Muscle of arm (tissue), 12 donors: Measurements from ENCODE around the gene PRKCA. TPM values are rescaled to one million over a fixed set of nuclear protein-coding genes. Genes with fewer than 3 reads are reported as not detected.
A peak's percentile ranks its signal among the peaks of the same experiment; 100 is the strongest.
"Not testable (repeated sequence)": the region's sequence is repeated elsewhere in the genome, so short reads cannot be mapped to it uniquely, and the experiment has no call there.

Experiments used
- DNase-seq: peaks from one replicate; pipeline ENCODE4 v3.0.0-alpha.2; 2013
- polyA plus RNA-seq, 12 donors: library from polyadenylated mRNA; unstranded; fragments of 120-200 nt; gene quantifications; one replicate each; pipeline ENCODE4 v1.2.1, GENCODE V29; 2013; ENCODE audit not compliant: insufficient read length in 12 of 12

The PRKCA gene
- polyA plus RNA-seq, 12 donors: 2.5 to 9.1 (median 3.4) TPM; not detected in 1

DNA sequence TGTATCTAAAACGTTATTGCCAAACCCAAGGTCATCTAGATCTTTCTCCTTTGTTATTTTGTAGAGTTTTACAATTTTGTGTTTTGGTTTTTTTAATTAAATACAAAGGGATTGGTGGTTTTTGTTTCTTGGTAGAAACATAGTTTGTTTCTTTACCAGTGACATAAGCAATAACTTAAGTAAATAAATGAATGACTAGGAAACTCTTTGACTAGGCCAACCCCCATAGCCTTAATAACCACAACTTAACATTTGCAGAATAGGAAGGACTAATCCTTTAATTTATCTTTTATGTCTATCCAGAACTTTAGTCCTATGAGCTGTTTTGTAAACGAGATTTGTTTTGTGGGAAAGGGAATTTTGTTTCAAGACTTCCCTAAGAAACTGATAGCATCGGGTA lies 162.5 kb downstream of the PRKCA start:
- no peak for DNase-seq

DNA sequence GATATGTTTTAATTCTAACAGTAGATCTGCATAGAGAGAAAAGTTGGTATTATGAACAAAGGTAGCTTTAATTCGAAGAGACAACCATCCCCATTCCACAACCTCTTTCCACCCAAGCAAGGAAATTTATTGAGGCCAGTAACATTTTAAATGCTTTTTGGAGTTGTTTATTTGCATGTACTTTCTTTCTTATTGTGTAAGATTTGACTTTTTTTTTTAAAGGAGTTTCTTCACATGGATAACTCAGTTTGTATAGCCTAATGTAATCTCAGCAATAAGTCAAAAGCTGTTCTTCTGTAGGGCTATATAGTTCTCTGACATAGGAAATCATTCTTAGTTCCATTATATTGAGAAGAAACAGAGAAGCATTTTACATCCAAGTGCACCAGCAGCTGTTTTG lies 163.3 kb downstream of the PRKCA start:
- no peak for DNase-seq

DNA sequence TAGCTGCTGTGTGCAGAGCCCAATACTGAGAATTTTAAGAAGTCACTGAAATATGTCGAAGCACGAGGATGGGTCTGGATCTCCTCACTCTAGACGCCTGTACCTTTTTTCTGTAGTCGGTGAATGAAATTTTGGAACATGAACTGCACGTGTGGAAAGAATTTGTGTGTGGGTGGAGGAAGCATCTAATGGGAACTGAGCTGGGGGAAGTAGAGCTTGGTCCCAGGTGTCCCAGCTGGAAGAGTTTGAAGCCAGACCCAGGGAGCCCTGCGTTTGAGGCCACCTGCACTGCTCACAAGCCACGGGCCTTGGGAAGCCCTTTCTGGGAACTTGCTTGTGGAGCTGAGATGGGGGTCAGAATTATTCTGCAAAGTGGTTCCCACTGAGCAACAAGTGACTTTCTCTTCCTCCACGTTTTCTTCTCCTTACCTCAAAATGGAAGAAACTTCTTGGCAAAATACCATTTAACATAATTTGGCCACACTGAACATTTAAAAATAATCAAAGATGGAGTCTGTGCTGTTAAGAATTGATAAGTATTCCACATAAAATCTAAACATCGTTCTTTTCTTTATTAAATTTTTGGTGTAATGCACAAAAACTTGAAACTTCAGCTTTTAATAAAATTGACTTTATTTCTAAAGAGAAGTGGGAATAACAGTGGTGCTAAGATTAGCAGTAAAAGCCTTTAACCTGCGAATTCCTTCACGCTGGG lies 163.8 kb downstream of the PRKCA start:
- peak; percentile 41 for DNase-seq

DNA sequence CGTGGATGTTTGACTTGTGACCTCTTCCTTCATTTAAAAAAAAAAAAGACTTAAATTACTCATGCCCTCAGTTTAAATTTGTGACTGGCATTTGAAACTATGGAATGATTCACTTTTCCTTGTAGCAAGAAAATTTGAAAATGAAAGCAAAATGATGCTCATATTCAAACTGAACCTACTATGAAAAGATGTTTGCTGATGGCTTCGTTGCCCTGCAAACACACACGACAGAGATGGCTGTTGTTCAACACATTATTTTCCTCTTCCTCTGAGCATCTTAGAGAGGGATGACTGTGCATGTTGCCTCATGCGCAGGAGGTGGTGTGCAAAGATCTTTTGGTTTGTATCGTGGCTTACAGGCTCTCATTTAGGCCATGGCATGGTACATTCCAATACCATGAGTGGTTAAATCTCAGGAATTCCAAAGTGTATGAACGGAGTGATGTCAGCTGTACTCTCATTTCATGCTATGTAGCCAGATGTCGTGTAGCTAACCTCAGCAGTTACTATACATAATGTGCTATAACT lies 164.5 kb downstream of the PRKCA start:
- peak; percentile 46 for DNase-seq

DNA sequence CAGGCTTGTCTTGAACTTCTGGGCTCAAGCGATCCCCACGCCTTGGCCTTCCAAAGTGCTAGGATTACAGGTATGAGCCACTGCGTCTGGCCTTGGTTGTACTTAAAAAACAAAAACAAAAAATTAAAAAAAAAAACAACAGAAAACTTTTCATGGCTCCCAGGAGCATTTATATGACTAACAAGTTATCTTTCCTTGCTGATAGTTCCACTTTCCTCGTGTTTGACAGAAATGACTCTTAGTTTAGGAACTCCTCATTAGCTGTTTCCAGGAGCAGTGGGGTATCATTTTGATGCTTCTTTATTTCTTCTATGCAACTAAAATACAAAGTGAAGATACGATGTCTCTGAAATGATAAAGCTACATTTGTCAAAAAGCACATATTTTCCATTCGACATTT lies 165.4 kb downstream of the PRKCA start:
- DNase-seq: no peak

DNA sequence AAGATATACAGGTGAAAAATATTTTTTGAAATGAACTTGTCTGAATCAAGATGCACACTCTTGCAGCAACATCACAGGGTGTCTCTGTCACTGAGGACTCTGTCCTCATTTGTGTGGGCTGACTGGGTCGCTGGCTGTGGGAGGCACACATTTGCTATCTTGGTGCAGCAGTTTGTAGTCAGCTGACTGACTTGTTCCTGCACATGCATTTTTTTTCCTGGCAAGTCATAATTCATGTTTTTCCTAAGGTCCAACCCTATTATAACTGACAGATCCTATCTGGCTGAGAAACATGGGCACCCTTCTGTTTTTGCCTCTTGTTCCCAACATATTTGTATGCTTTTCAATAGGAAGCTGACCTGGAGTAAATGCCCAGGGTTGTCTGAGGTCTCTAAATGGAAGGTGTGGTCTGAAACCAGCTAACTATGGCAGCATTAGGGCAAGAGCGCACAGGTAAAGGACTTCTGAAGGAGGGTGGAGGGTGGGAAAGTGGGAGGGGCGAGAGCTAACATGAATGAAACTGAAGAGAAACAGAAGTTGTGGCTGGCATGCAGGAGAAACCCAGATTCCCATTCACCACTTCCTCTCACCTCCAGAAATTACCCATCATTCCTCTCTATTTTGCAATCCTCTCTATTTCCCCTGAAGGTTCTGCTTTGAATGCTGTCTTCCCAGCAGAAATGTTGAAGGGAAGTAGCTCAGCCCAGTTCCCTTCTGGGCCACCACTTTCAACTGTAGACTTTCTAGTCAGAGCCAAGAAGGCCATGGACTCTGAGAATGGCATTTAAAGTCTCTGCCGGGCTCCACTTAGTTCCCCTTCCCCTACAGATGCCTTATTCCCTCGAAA lies 166.1 kb downstream of the PRKCA start:
- DNase-seq: no peak

DNA sequence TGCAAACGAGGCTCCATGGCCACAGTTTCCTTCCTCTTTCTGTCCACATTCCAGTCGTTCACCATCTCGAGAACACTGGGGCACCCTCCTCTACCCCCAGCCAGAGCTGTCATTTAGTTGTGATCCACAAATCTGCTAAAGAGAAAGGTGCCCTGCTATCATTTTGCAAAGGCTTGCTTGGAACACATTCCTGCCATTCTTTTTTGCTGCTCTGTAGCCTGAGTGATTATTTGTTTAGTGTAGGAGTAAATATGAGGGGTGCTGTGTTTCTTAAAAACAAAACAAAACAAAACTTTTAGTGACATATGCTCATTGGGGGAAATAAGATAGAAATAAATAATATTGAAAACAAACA lies 166.7 kb downstream of the PRKCA start:
- no peak for DNase-seq

DNA sequence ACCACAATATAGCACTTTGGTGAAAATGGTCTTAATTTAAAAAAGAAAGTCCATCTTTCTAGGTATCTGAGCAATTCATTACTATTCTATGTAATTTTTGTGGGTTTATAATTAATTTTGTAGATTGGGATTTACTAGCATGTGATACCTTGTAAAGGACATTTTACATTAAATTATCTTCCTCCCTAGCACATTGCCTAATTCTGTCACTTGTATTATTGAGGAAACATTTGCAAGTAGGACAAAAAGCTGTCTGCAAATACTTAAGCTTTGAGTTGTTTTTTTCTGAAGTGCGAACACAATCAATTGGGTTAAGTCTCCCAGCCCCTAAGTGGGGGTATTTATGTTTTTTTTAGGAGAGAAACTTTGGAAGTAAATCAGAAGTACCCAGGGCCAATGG lies 167.0 kb downstream of the PRKCA start:
- DNase-seq: no peak

DNA sequence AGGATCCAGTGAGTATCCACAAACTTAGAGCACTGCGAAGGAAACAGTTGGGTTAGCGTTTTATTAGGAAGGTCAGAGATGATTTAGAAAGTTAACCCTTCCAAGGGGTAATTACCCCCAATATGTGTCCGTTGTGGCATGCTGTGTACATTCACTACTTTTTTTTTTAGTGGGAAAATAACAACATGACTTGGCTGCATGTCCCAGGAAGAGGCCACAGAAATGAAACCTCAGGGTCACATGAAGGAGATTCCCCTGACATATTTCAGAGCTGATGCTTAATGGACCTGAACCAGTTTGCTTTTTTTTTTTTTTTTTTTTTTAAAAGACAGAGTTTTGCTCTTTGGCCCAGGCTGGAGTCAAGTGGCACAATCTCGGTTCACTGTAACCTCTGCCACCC lies 167.5 kb downstream of the PRKCA start:
- no peak for DNase-seq

DNA sequence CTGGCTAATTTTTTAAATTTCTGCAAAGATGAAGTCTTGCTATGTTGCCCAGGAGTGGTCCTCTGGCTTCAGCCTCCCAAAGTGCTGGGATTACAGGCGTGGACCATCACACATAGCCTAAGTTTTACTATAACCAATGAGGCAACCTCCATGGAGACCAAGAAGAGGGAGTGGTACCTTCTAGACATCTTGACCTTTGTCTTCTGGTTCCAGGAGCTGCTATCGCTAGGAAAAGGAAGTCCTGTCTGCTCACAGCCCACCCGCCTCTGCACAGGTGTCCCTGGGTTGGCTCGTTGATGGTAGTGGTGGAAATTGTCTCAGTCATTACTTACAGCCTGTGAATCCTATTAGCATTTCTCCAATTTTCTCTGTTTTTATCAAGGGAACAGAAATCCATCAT lies 169.7 kb downstream of the PRKCA start:
- DNase-seq: no peak

DNA sequence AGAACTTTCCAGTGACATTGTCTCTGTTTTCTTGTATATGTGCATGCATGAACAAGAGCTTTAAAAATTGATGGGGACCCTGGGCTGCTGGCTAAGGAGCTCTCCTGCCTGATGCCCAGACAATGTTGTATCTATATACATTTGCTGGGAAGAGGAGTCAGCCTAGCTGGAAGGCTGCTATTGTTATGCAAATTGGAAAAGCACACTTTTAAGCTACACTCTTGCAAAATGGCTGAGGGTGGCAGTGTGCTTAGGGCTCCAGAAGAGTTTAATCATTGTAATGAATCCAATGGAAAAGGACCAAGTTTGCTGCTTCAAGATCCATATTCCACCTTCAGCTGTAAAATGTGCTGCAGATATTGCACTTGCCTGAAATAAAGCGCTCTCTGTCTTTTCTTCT lies 171.8 kb downstream of the PRKCA start:
- no peak for DNase-seq

DNA sequence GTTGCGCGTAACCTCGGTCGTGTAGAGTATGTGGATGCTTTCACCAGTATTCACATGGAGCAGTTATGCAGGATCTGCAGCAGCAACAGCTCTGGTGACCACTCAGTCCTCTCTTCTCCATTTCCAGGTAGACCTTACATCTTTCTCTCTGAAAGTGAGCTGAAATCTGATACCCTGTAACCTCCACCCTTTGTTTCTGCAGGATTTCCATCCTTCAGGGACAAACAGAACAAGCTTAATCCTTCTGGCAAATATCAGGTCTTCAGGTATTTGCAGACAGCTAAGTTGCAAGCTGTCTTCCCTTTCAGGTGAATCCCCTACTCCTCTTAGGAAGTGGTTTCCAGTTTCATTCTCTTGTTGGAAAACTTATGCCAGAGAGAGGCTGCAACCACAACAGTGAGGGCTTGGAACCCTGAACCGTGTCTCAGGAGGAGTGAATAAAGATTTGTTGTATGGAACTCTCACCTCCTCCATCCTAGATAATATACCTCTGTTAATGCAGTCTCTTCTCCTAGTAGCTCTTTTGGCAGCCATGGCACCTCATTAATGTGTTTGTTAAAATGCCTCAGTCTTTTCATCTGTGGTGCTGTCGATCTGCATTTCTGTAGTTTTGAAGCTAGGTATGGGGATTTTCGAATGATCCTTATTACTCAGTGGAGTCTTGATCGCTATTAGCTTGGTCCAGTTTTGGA lies 172.5 kb downstream of the PRKCA start:
- no peak for DNase-seq

DNA sequence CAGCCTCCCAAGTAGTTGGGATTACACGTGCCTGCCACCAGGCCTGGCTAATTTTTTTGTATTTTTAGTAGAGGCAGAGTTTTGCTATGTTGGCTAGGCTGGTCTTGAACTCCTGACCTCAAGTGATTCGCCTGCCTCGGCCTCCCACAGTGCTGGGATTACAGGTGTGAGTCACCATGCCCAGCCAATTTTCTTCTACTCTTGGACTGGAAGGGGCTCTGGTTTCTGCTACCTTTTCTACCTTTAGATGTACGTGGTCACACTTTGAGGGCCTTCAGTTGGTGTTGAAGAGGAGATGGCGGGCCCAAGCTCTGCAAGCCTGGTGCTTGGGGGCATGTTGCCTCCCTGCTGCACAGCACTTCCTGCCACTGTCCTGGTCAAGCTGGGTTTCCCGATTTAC lies 173.6 kb downstream of the PRKCA start:
- DNase-seq: no peak

DNA sequence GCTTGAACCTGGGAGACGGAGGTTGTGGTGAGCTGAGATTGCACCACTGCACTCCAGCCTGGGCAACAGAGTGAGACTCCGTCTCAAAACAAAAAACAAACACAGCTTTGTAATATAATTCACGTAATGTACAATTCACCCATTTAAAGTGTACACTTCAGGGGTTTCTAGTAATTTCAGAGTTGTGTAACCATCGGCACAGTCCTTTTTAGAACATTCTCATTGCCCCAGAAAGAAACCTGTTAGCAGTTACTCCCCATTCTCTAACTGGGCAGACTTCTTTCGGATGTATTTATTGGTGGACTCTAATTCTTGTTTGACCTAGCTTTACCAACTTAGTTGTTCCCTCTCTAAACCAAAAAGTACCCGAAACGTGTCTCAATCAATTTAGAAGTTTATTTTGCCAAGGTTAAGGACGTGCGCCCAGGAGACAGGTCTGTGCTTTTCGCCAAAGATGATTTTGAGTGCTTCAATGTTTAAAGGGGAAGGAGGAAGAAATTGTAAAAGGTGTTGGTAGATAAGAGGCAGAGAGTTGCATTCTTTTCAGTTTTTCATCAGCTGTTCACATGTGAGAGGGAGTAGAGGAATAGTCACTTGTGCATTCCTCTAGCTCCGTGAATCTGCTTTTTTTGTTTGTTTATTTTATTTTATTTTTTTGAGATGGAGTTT lies 175.3 kb downstream of the PRKCA start:
- no peak for DNase-seq

DNA sequence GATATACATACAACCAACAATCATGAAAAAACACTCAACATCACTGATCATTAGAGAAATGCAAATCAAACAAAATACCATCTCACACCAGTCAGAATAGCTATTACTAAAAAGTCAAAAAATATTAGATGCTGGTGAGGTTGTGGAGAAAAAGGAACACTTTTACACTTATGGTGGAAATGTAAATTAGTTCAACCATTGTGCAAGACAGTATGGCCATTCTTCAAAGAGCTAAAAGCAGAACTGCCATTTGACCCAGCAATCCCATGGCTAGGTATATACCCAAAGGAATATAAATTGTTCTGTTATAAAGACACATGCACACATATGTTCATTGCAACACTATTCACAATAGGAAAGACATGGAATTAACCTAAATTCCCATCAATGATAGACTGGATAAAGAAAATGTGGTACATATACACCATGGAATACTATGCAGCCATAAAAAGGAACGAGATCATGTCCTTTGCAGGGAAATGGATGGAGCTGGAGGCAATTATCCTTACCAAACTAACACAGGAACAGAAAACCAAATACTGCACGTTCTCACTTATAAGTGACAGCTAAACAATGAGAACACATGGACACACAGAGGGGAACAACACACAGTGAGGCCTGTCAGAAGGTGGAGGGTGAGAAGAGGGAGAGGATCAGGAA lies 176.9 kb downstream of the PRKCA start:
- not testable (repeated sequence) for DNase-seq

DNA sequence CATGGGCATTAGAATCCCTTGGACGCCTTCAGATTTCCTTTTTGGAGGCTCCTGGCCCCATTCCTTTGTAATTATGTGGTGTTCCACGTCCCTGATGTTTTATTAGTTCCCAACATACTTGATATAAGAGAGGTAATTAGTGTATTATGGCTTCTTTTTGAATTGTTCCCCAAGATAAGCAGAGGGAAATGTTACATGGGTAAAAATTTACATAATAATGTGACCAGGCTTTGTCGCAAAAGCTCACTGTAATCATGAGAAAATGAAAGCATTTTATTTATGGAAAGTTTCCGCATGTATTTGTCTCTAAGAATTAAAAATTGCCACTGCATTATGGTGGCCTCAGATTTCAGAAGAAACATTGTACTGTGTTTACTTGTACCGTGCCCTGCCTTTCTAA lies 177.8 kb downstream of the PRKCA start:
- no peak for DNase-seq

DNA sequence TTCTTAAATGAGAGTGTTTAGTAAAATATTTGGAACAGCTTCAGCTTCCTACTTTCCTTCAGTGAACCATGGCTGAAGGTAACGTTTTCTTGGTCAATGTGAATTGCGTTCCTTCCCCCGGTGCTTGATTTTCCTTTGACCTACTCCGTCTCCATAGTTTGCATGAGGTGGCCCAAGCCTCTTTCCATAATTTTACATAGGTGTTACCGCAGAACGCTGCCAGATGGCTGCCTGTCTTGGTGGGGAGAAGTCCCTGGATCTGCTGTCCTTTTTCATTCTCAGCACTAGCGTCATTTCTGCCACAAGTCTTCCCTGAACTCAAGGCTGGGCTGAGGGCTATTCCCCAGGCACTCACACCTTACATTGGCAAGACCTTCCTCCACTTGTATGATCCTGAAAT lies 178.4 kb downstream of the PRKCA start:
- DNase-seq: no peak

DNA sequence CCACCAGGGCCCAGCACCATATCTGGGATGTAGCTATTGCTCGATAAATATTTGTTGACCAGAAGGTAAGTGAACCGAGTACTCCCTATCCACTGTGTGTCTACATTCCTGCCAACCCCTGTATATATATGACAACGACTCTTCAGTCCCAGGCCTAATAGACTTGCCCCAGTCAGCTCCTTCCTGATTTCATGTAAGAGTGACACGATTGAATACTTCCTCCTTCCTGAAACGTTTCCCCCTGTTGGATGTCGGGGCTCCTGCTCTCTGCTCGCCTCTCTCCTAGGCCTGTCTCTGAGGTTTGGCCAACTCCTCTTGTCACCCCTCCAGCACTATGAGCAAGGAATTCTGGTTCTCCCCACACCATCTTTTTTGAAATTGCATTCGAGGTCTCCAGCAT lies 178.9 kb downstream of the PRKCA start:
- no peak for DNase-seq

DNA sequence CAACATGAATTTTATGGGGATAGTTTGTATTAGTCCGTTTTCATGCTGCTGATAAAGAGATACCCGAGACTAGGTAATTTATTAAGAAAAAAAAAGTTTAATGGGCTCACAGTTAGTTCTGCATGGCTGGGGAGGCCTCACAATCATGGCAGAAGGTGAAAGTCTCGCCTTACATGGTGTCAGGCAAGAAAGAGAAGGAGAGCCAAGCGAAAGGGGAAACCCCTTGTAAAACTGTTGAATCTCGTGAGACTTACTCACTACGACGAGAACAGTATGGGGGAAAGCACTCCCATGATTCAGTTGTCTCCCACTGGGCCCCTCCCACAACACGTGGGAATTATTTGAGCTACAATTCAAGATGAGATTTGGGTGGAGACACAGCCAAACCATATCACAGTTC lies 181.5 kb downstream of the PRKCA start:
- DNase-seq: no peak

DNA sequence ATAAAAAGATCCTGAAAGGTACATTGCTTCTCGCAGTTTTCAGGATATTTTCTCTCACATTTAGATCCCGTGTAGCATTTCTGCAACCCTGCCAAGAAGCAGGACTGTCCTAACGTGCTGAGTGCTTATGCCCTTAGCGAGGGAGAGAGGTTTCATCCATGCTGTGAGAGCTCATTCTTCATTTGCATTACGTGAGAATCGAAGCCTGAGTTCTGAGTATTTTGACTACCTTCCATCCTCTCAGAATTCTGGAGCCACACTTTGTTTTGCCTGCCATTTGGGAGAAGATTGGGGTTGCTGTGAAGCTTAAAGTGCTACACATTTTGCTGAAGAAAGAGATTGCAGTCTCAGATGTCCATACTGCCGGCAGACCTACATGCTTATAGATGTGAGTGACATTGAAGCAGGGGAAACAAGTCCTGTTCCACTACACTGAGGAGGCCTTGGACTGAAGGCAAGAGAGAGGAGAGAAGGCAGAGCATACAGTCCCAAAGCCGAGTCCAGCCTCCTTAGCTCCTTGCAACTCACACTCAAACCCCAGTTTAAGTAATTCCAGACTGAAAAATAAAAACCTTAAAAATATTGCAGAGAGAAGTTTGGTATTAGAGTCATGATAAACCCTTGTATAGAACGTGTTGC lies 183.0 kb downstream of the PRKCA start:
- no peak for DNase-seq

DNA sequence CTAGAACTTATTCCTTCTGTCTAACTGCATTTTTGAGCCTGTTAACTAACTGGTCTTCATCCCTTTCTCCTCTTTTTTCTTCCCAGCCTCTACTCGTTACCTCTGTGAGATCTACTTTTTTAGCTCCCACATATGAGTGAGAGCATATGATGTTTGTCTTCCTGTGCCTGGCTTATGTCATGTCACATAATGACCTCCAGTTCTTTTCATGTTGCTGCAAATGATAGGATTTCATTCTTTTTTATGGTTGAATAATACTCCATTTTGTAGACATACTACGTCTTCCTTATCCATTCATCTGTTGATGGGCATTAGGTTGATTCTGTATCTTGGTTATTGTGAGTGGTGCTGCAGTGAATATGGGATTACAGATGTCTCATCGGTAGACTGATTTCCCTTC lies 184.7 kb downstream of the PRKCA start:
- no peak for DNase-seq
